CD4-positive, alpha-beta T cell (primary cell): ENCODE results near the gene NUP210L. TPM values are rescaled to one million over a fixed set of nuclear protein-coding genes. Genes with fewer than 3 reads are reported as not detected.

ENCODE experiments used
- ATAC-seq: fragments of 200-7000 bp; cut with Tn5 transposase; one replicate; pipeline ENCODE4 v1.10.0; 2022; ENCODE audit warnings: mild to moderate bottlenecking; ENCODE audit not compliant: poor library complexity
- CTCF ChIA-PET: fragments of 350-600 bp; sonication (Branson Sonifier 250); formaldehyde crosslinking; loops from one replicate; lab custom pipeline; 2021; ENCODE audit warnings: antibody characterized with exemption, inconsistent platforms; lab: Charles Lee
- POLR2A ChIA-PET: fragments of 350-600 bp; sonication (Branson Sonifier 250); formaldehyde crosslinking; loops from one replicate; lab custom pipeline; 2021; ENCODE audit warnings: antibody characterized with exemption, inconsistent platforms; lab: Charles Lee
- DNase-seq, 14 experiments: peaks; one replicate each; pipeline ENCODE4 v3.0.0-alpha.2; 2013 to 2020; ENCODE audit warnings: mixed read lengths in 2 of 14
- H3K27ac ChIP-seq, 2 donors: one replicate each; pipeline versions ENCODE4 v1.5.1 to v1.7.0; 2013; ENCODE audit warnings: low read length in 2 of 2, low read depth in 1 of 2, mild to moderate bottlenecking in 1 of 2
- H3K27me3 ChIP-seq, 2 experiments: 1 replicate in 1 of 2; 2 replicates in 1 of 2; pipeline versions ENCODE4 v1.6.1 to v1.7.0; 2013; ENCODE audit warnings: low read length in 2 of 2, control low read depth in 1 of 2, mild to moderate bottlenecking in 1 of 2, moderate library complexity in 1 of 2; ENCODE audit not compliant: insufficient read depth in 2 of 2, control insufficient read depth in 1 of 2
- H3K36me3 ChIP-seq: one replicate; pipeline ENCODE4 v1.6.1; 2013; ENCODE audit warnings: low read length, control low read depth; ENCODE audit not compliant: insufficient read depth
- H3K4me1 ChIP-seq: one replicate; pipeline ENCODE4 v1.6.1; 2013; ENCODE audit warnings: low read length, control low read depth; ENCODE audit not compliant: insufficient read depth
- H3K4me3 ChIP-seq: one replicate; pipeline ENCODE4 v1.5.1; 2013; ENCODE audit warnings: mild to moderate bottlenecking, low read length, moderate library complexity
- H3K9me3 ChIP-seq, 2 experiments: 1 replicate in 1 of 2; 2 replicates in 1 of 2; pipeline versions ENCODE4 v1.6.1 to v1.7.0; 2013; ENCODE audit warnings: low read length in 2 of 2, mild to moderate bottlenecking in 2 of 2, control low read depth in 1 of 2, moderate library complexity in 1 of 2; ENCODE audit not compliant: control insufficient read depth in 1 of 2, insufficient read depth in 1 of 2
- H3K27ac Mint-ChIP-seq: one replicate; pipeline ENCODE4 v1.8.0; 2020; ENCODE audit warnings: mixed read lengths
- H3K27me3 Mint-ChIP-seq: one replicate; pipeline ENCODE4 v1.8.0; 2021; ENCODE audit warnings: mixed read lengths
- H3K36me3 Mint-ChIP-seq: one replicate; pipeline ENCODE4 v1.8.0; 2021; ENCODE audit warnings: low read depth, mixed read lengths
- H3K4me1 Mint-ChIP-seq: one replicate; pipeline ENCODE4 v1.8.0; 2021; ENCODE audit warnings: low read depth, mixed read lengths
- H3K4me3 Mint-ChIP-seq: one replicate; pipeline ENCODE4 v1.8.0; 2020; ENCODE audit warnings: mild to moderate bottlenecking, mixed read lengths
- H3K9me3 Mint-ChIP-seq: one replicate; pipeline ENCODE4 v1.8.0; 2020; ENCODE audit warnings: mixed read lengths
- CTCF ChIP-seq: fragments of 200-600 bp; IDR thresholded peaks from one replicate; pipeline ENCODE4 v1.8.0; 2022; ENCODE audit warnings: antibody characterized with exemption, mild to moderate bottlenecking
- intact Hi-C, 2 experiments: fragments of 100-400 bp; cut with DNase I in 1 of 2; cut with micrococcal nuclease in 1 of 2; formaldehyde crosslinking; loops; one replicate each; pipeline versions ENCODE4 v1.15.1 to v1.9.0; 2023 to 2025; cut with DNase I, micrococcal nuclease
- total RNA-seq, 174 experiments: library from RNA in 2 of 174; stranded (reverse) in 2 of 174; gene quantifications; one replicate each; pipeline ENCODE4 v1.2.3 and lab custom pipeline; 2021 to 2026

Gene NUP210L
- total RNA-seq, 2 experiments from 2014 or later: 0.03 to 0.08 TPM

GRCh38 chr1:154179946-154180687 is 25.2 kb upstream of the NUP210L start:
- DNase-seq (peak in 3 of 14 experiments; percentile 32 to 41 (median 33)), ATAC-seq (no peak)
- H3K27ac ChIP-seq: peak overlapping the region; percentile 49 to 67
- peak overlapping the region; percentile 35 for H3K4me3 ChIP-seq
- Mint-ChIP-seq H3K27ac (peak overlapping the region; percentile 96), H3K9me3 (no peaks in the 10 kb centered on the region), H3K4me1 (peaks cover 81% of the 10 kb centered on the region), H3K4me3 (peak overlapping the region; percentile 91), H3K27me3 (no peaks in the 10 kb centered on the region), H3K36me3 (peaks cover 70% of the 10 kb centered on the region)
- POLR2A ChIA-PET: interaction anchor here (1.5 to 3.6 kb wide), 4 partner anchors 20 to 189 kb away, joined by 4 to 41 read pairs (median 14); partner anchors contain the start of genes RPS27 and UBAP2L
- TF ChIP-seq CTCF: no peak
- peaks cover 25% of the 10 kb centered on the region for H3K36me3 ChIP-seq
- H3K9me3 ChIP-seq: no peaks in the 10 kb centered on the region
- CTCF ChIA-PET: interaction anchor here (1.0 kb wide), 1 partner anchor 19 kb away, joined by 4 read pairs; no protein-coding TSS in a partner anchor
- H3K4me1 ChIP-seq: peaks cover 73% of the 10 kb centered on the region
- intact Hi-C loops: no loop called here
- no peaks in the 10 kb centered on the region for H3K27me3 ChIP-seq

- ATAC-seq: no peak
- no peak for TF ChIP-seq CTCF
- H3K27me3 Mint-ChIP-seq: no peaks in the 10 kb centered on the region
- DNase-seq: peak in 1 of 14 experiments; percentile 39
- Histone ChIP-seq H3K27me3 (no peaks in the 10 kb centered on the region), H3K4me1 (peaks cover 76% of the 10 kb centered on the region), H3K9me3 (no peaks in the 10 kb centered on the region), H3K36me3 (peaks cover 33% of the 10 kb centered on the region), H3K4me3 (peak overlapping the region; percentile 6), H3K27ac (peak overlapping the region; percentile 49 to 50)
- H3K36me3 Mint-ChIP-seq: peaks cover 78% of the 10 kb centered on the region
- ChIA-PET POLR2A (interaction anchor here (1.2 to 5.4 kb wide), 4 partner anchors 13 to 41 kb away, joined by 3 to 39 read pairs (median 8); a partner anchor contains a TSS), CTCF (interaction anchor here (1.2 kb wide), 1 partner anchor 20 kb away, joined by 3 read pairs; no protein-coding TSS in a partner anchor)
- H3K27ac Mint-ChIP-seq: peak overlapping the region; percentile 96
- no peaks in the 10 kb centered on the region for H3K9me3 Mint-ChIP-seq
- H3K4me1 Mint-ChIP-seq: peaks cover 81% of the 10 kb centered on the region
- intact Hi-C loops: no loop called here
- H3K4me3 Mint-ChIP-seq: peak overlapping the region; percentile 91
These were observed 24.3 kb upstream of the NUP210L start for GRCh38 chr1:154178911-154179811.

DNA sequence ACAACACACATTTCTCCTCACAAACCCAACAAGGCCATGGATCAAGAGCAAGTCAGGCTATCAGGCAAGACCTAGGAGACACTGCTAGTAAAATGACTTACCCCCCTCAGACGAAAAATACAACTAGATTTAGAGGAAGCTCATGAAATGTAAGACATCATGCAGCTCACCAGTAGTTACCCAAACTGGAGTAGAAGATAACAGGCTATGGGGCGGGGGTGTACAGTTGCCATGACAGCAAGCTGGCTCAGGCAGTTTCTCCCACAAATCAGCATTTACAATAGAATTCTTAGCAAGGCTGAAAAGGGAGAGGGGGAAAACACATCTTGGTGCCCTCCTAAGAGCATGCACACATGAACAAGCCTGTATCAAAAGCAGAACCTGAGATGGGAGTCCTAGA is 23.1 kb upstream of the NUP210L start:
- peak overlapping the region; percentile 70 for H3K4me3 Mint-ChIP-seq
- no peak for ATAC-seq
- peaks cover 67% of the 10 kb centered on the region for H3K4me1 ChIP-seq
- peak in 2 of 14 experiments; percentile 30 to 32 for DNase-seq
- POLR2A ChIA-PET: interaction anchor here (0.7 to 5.4 kb wide), 7 partner anchors 12 to 255 kb away, joined by 3 to 39 read pairs (median 5); partner anchors contain the start of genes GATAD2B and RPS27
- H3K9me3 ChIP-seq: no peaks in the 10 kb centered on the region
- H3K4me1 Mint-ChIP-seq: peaks cover 74% of the 10 kb centered on the region
- H3K27ac Mint-ChIP-seq: peak overlapping the region; percentile 96
- peaks cover 80% of the 10 kb centered on the region for H3K36me3 Mint-ChIP-seq
- H3K36me3 ChIP-seq: peaks cover 42% of the 10 kb centered on the region
- H3K4me3 ChIP-seq: peak overlapping the region; percentile 0
- no peaks in the 10 kb centered on the region for H3K27me3 ChIP-seq
- CTCF ChIA-PET: interaction anchor here (1.2 kb wide), 1 partner anchor 22 kb away, joined by 3 read pairs; no protein-coding TSS in a partner anchor
- intact Hi-C loops: no loop called here
- no peaks in the 10 kb centered on the region for H3K27me3 Mint-ChIP-seq
- no peaks in the 10 kb centered on the region for H3K9me3 Mint-ChIP-seq
- peak overlapping the region; percentile 22 to 42 for H3K27ac ChIP-seq
- no peak for TF ChIP-seq CTCF
